GM18499 (cell line): ENCODE data around the gene ETFB.

Experiments
- ATAC-seq: cut with Tn5 transposase; IDR thresholded peaks from one replicate; pipeline ENCODE4 v1.9.1; 2021; ENCODE audit warnings: moderate number of reproducible peaks; ENCODE audit not compliant: insufficient read depth, unreplicated experiment

The ETFB gene

GRCh38 chr19:51375504-51376221 is 9.5 kb upstream of the ETFB start:
- ATAC-seq, result no peak

- no peak for ATAC-seq
Measured at GRCh38 chr19:51372649-51373504, 6.7 kb upstream of the ETFB start, which contains the start of gene NKG7. NKG7 (minus strand) TSS chr19:51372654; CDS start chr19:51372535, 119 bp downstream.

GRCh38 chr19:51372021-51372648 is 5.9 kb upstream of the ETFB start:
- ATAC-seq, result no peak

- no peak for ATAC-seq
Measured at GRCh38 chr19:51371186-51371690, 5.0 kb upstream of the ETFB start.

GRCh38 chr19:51370230-51370629 is 4.0 kb upstream of the ETFB start:
- no peak for ATAC-seq

GRCh38 chr19:51368366-51369282 is 2.4 kb upstream of the ETFB start, which contains the start of gene CLDND2:
CLDND2 (minus strand) TSS chr19:51369003; CDS start chr19:51368577, 426 bp downstream.
- no peak for ATAC-seq

DNA sequence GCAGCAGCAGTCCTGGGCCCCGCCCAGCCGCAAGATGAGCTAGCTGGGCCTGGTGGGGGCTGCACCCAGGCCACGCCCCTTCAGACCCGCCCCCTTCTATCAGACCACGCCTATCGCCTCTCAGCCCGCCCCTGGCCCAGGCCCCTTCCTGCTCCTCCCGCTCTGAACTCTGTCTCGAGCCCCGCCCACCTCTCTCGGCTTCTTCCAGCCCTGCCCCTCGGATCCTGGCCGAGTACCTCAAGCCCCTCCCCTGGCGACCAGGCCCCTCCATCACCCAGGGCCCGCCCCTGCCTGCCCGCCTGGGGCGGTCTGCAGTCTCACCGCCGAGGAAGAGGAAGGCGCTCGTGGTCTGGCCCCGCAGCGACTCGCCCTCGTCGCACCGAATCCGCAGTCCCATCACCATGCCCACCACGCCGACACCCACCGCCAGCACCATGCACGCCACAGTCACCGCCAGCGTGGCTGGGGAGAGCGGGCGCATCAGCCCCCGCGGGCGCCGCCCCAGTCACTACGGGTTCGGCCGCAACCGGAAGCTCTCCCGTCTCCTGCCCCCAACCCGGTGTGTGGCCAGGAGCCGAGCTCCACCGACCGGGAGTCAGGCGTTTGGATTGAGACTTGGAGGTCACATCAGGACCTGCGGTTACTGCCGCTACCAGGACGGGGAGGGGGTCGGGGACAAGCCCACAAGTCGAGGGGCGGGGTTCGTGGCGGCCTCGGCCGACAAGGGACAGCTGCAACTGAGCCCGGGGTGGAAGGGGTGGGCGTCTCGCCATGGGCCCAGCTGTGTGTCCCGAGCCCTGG is 1.6 kb upstream of the ETFB start:
- ATAC-seq, result no peak

GRCh38 chr19:51367255-51367564 is 1.0 kb upstream of the ETFB start:
- no peak for ATAC-seq

DNA sequence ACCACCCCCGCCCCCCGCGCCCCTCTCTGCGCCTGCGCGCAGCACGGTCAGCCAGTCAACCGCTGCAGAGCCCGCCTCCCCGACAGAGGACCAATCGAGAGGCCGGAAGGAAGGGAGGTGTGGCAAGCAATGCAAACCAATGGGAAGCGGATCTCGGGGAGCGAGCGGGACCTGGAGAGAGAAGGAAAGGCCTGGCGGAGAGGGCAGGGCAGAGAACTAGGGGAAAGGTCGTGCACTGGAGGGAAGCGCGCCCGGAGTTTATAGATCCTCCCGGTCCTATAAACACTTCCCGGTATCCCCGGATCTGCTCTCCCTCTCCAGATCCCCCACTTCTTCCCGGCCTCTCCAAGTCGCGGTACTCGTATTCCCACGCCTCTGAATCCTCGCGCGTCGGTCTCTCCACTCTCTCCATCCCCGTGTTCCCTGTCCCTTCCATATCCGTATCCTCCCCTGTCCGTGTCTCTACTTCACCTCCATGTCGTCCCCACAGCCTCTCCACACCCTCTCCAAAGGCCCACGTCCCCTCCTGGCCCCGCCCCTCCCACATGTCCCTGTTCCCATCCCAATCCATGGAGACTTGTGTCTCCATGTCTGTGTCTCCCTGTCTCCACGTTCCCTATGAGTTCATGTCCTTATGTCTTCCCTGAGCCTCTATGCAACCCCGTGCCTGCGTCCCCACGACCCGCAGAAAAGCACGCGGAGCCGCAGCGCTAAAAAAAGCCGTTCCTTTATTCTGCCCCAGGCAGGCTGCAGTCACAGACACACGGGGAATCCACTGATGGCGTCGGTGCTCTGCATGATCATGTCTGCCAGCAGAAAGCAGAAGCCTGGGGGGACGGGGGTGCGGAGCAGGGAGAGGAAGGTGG is 434 bp upstream of the ETFB start:
- ATAC-seq, result no peak

DNA sequence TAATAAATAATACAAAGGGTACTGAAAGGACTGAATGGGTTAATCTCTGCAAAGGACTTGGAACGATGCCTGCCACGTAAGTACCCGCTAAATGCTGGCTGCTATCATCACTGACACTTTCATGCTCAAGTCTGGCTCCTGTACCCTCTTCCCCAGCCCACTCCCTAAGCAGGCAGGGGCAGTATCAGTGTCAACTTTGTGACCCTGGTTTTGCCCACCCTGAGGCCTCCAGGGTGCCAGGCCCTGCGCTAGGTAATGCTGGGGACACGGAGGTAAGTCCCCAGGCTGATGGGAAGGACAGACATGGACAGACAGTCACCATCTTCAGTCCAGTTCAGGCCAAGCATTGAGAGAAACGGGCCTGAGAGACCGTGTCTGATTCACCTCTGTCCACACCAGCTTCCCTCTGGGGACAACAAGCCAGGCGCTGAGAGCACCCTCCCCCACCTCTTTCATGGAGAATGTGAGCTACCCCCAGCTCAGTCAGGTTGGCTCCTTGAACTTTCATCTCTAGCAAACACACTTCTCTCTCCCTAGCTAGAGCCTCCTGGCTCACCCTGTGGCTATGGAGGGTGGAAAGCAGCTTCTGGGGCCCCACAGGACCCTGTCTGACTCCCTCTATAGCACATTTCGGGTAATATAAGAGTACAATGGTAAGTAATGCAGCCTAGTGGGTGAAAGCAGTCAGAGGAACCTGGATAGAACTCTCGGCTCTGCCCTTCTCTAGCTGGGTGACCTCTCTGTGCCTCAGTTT is 800 bp downstream of the ETFB start:
- ATAC-seq, result no peak

GRCh38 chr19:51364200-51365106 is 1.7 kb downstream of the ETFB start:
- ATAC-seq, result no peak

- no peak for ATAC-seq
Measured at GRCh38 chr19:51361239-51361638, 4.9 kb downstream of the ETFB start.

DNA sequence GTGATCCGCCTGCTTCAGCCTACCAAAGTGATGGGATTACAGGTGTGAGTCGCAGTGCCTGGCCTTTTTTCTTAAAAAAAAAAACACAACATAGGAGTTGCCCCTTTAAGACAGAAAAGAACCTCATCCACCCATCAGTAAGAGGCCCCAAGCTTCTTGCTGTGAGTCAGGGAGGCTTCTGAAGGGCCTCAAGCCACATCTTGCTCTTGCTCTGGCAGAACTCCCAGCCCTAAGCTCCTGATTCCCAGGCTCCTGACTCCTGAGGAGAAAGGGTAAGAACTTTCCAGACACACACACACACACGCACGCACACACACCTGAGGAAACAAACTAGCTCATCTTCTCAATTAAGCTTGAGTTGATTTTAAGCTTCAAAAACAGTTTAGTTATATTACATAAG is 6.9 kb downstream of the ETFB start:
- ATAC-seq, result no peak

DNA sequence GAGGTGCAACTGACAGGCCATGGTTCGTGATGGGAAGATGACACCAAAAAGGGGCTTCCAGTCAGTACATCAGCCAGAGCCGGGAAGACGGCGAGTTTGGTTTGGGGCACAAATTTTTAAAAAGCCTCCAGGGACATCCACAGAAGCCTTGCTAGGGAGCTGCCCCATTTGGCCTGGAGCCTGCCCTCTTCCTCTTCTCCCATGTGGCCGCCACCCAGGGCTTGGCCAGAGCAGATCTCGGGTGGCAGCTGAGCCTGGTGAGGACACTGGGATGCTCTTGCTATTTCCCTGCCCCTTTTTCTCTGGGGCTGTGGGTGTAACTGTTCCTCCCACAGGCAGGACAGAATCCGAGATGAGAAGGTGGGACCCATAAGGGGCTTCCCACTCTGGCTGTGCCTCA is 8.2 kb downstream of the ETFB start:
- no peak for ATAC-seq

DNA sequence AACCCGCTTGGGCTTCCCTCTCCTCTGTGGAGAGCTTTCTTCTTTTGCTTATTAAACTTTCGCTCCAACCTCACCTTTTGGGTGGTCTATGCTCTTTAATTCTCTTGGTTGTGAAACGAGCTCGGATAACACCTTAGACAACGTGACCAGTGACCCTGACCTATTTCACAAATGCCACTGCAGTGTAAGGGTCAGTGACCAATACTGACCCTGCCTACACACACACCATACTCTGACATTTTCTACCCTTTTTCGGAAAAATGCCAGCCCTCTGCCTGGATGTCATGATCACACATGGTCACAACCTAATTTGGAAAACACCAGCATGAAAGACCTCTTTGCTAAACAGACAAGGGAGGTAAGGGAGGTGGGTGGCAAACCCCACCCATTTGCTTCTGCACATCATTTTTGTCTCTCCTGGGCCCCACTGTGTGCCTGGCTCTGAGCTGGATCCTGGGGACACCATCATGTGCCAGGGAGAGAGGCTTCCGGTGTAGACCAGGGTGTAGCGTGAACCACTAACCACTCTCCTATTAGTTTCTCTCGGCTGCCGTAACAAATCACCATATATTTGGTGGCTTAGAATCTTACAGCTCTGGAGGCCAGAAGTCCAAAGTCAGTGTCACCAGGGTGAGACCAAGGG is 9.9 kb downstream of the ETFB start:
- no peak for ATAC-seq

GRCh38 chr19:51354742-51355148 is 11.4 kb downstream of the ETFB start:
- no peak for ATAC-seq
